HG03520 (cell line): Measurements from ENCODE around the gene IQGAP3.
"Not testable (repeated sequence)": the region's sequence is repeated elsewhere in the genome, so short reads cannot be mapped to it uniquely, and the experiment has no call there.

Experiments used
- ATAC-seq: cut with Tn5 transposase; IDR thresholded peaks from one replicate; pipeline ENCODE4 v1.9.1; 2021; ENCODE audit warnings: mild to moderate bottlenecking, moderate library complexity; ENCODE audit not compliant: unreplicated experiment

IQGAP3 gene, protein sequence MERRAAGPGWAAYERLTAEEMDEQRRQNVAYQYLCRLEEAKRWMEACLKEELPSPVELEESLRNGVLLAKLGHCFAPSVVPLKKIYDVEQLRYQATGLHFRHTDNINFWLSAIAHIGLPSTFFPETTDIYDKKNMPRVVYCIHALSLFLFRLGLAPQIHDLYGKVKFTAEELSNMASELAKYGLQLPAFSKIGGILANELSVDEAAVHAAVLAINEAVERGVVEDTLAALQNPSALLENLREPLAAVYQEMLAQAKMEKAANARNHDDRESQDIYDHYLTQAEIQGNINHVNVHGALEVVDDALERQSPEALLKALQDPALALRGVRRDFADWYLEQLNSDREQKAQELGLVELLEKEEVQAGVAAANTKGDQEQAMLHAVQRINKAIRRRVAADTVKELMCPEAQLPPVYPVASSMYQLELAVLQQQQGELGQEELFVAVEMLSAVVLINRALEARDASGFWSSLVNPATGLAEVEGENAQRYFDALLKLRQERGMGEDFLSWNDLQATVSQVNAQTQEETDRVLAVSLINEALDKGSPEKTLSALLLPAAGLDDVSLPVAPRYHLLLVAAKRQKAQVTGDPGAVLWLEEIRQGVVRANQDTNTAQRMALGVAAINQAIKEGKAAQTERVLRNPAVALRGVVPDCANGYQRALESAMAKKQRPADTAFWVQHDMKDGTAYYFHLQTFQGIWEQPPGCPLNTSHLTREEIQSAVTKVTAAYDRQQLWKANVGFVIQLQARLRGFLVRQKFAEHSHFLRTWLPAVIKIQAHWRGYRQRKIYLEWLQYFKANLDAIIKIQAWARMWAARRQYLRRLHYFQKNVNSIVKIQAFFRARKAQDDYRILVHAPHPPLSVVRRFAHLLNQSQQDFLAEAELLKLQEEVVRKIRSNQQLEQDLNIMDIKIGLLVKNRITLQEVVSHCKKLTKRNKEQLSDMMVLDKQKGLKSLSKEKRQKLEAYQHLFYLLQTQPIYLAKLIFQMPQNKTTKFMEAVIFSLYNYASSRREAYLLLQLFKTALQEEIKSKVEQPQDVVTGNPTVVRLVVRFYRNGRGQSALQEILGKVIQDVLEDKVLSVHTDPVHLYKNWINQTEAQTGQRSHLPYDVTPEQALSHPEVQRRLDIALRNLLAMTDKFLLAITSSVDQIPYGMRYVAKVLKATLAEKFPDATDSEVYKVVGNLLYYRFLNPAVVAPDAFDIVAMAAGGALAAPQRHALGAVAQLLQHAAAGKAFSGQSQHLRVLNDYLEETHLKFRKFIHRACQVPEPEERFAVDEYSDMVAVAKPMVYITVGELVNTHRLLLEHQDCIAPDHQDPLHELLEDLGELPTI (N-terminal part only)

DNA sequence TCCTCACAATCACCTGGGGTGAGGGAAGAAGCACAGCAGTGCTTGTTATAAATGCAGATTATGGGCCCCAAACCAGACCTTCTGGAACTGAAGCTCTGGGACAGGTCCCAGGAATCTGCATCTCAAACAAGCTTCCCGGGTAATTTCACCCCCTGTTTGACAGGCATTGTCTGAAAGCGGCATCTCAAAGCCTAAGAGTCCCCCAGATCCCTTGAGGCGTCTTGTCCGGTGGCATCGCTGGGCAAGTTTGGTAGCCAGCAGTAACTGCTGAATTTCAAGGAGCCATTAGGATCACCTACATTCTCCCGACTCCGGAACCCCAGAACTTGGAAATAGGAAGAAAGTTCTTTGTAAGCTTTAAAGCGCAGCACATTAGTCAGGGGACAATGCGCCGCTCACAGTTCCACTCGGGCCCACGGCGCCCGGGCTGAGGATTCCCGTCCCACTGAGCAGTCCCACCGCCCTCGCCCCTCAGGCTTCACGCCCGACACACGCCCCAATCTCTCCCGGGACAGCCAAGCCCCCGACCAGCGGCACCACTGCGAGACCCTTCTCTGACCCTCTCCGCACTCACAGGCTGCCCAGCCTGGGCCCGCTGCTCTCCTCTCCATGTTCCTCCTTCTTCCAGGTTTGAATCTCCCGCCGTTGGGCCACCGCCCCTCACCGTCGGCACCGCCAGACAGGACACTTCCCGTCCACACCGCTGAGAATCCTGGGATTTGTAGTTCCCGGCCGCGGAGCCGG is at the start of gene IQGAP3:
TSS of gene IQGAP3 (minus strand) at position 647 of the 744 bp plus-strand sequence. CDS start at position 611, 36 bp downstream.
- ATAC-seq, result no peak

- no peak for ATAC-seq
Observed at GRCh38 chr1:156619582-156619955, 47.2 kb upstream of the IQGAP3 start.

- no peak for ATAC-seq
Observed at GRCh38 chr1:156618853-156619581, 46.7 kb upstream of the IQGAP3 start, which contains the start of gene HAPLN2. TSS of gene HAPLN2 (plus strand) at chr1:156619415. CDS start at chr1:156623491, 4,076 bp downstream.

DNA sequence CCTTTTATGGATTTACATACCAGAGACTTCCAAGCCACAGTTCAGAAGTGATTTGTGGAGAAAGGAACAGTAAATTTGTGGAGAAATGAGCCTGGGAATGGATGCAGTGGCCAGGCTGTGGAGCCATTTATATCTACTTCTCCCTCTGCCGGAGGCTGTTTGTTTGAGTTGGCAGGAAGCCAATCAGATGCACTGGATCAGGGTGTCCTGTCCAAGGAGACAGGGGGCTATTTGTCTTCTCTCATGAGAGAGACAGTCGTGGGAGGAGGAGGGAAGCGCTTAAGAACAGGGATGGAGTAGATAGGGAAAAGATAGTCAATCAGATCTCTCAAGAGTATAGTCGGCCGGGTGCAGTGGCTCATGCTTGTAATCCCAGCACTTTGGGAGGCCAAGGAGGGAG is 44.1 kb upstream of the IQGAP3 start:
- no peak for ATAC-seq

GRCh38 chr1:156615946-156616345 is 43.6 kb upstream of the IQGAP3 start:
- no peak for ATAC-seq

DNA sequence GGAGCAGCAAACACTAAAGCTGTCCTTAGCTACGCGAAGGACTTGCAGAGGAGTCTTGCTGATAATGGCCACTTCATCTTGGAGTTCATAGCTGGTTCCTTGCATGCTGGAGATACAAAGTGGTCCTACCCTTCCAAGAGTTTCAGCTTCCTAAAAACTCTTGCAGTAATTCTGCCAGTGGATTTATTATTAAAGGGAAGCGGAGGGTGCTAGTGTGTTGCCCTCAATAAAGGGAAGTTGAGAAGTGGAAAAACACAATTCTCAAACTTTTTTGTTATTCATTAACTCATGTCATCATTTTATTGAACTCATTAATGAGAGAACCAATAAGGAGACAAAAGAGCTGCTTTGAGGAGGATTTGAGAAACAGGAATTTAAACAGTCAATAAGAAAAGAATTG is 40.3 kb upstream of the IQGAP3 start:
- no peak for ATAC-seq

DNA sequence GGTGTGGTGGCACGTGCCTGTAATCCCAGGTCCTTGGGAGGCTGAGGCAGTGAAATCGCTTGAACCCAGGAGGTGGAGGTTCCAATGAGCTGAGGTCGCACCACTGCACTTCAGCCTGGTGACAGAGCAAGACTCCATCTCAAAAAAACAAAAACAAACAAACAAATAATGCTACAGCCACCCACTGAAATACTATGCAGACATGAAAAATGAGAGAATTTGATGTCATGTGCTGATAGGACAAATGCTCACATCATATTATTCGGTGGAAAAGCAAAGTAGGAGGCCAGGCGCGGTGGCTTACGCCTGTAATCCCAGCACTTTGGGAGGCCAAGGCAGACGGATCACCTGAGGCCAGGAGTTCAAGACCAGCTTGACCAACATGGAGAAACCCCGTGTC is 37.7 kb upstream of the IQGAP3 start:
- not testable (repeated sequence) for ATAC-seq

GRCh38 chr1:156608981-156609380 is 36.6 kb upstream of the IQGAP3 start:
- peak; percentile 48 for ATAC-seq

DNA sequence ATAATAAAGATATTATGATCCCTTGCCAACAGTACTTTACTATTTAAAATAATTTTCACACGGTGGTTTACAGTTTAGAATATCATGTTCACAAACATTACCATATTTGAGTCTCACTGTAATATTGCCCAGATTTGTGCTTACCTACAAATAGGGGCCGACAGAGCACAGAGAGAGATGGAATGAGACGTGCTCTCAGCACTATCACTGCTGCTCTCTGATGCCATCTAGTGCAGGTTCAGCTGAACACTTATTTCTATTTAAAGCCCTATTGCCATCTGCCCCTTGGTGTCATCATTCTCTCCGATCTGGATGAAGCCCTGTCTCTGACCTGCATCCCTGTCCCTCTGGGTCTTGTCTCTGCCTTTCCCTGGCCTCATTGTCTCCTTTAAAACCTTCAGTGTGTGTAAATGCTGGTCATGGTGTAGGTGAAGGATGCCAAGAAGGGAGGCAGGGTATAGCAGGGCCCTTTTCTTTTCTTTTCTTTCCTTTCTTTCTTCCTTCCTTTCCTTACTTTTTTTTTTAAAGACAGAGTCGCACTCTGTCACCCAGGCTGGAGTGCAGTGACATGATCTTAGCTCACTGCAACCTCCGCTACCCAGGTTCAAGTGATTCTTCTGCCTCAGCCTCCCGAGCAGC is 35.8 kb upstream of the IQGAP3 start:
- no peak for ATAC-seq

DNA sequence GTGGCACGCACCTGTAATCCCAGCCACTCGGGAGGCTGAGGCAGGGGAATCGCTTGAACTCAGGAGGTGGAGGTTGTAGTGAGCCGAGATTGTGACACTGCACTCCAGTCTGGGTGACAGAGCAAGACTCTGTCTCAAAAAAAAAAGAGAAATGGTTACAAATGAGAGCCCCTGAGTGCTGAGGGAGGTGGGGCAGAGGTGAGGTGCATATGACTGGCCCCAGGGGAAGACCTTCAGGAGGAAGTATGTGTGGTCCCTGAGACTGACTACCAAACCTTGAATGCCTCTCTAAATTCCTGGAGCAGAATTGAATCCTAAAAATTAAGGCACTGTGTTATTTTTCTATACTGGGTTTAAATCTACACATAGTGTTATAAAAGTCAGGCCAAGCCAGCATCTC is 35.0 kb upstream of the IQGAP3 start:
- not testable (repeated sequence) for ATAC-seq

DNA sequence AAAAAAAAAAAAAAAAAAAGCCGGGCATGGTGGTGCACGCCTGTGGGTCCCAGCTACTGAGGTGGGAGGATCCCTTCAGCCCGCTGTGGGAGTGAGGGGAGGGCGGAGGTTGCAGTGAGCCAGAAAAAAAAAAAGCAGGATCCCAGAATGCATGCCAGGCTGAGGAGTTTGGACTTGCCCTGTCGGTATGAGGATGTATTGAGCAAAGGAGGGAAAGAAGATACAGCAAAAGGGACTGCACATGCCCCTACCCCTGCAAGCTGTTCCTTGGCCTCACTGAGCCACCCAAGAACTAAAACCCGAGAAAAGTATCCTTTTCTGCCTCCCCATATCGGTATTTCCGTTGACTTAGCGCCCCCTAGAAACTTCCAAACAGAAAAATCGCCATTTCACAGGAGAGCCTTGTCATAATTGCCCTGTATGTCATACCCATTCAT is 30.2 kb upstream of the IQGAP3 start:
- ATAC-seq, result no peak

GRCh38 chr1:156601892-156602291 is 29.5 kb upstream of the IQGAP3 start:
- no peak for ATAC-seq

DNA sequence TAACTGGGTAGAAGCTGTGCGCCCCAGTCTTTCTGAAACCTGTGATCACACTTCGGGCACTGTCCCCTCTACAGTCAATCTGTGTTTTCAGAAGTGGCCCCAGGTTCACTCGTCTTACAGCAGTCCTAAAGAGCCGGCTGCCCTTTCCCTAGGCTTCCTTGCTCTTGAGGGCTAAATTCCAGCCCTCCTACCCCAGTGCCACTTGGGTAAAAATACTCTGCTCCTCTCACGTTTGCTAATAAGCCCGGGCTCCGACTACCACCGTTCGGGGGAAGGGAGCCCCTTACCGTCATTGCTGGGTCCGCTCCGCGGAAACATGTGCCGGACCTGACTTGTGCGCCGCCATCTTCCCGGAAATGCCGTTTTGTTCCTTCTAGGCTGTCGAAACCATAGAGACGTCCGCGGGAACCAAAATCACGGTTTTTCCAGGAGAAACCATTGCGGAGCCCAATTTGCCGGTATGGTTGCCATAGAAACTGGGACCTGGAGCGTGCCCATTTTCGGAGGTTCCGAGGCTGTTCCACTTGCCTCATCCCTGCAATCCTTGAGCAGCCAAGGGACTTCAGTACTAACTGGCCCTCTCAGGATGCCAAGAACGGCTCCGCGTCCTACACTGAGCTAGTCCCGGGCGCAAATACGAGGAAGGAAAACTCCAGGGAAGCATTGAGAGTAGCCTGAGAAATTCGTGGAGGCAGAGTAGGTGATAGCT is 28.9 kb upstream of the IQGAP3 start, which contains the start of gene GPATCH4:
TSS of gene GPATCH4 (minus strand) at position 358 of the 709 bp plus-strand sequence.
- no peak for ATAC-seq

DNA sequence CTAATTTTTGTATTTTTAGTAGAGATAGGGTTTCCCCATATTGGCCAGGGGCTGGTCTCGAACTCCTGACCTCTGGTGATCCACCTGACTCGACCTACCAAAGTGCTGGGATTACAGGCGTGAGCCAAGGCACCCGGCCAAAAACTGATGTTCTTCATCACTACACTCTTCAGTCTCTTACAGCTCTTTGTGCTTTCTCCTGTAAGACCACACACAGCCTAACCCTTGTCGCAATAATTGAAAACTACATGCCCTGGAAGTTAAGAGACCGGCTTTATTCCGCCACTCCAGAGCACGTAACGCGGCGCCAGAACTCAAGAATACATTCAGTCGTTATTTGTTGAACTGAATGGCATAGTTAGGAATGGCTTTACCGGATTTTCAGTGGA is 28.4 kb upstream of the IQGAP3 start:
- ATAC-seq, result no peak

- no peak for ATAC-seq
Observed at GRCh38 chr1:156599811-156600210, 27.4 kb upstream of the IQGAP3 start.

- no peak for ATAC-seq
Observed at GRCh38 chr1:156598731-156599432, 26.5 kb upstream of the IQGAP3 start.

DNA sequence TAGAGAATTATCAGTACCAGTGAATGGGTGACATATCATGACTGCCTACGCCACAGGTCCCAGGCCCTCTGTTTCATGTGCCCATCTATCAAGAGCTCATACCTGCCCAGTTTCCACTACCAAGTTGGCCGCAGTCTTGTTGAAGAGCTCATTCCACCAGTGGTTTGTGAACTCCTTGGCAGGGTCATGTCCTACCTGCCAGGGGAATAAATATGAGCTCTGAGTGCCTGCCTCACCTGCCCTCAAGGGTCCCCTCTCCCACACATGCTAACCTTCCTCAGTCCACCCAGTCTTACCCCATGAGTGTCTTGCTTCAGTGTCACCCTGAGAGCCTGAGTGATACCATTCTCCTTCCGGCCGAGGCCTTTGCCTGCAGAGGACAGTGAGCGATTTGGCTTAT is 25.8 kb upstream of the IQGAP3 start:
- ATAC-seq, result no peak

- no peak for ATAC-seq
Observed at GRCh38 chr1:156596426-156596825, 24.1 kb upstream of the IQGAP3 start.
